SJSA1 (cell line): ENCODE results near the gene ZNF709. TPM values are rescaled to one million over a fixed set of nuclear protein-coding genes. Genes with fewer than 3 reads are reported as not detected.
"Not testable (repeated sequence)": the region's sequence is repeated elsewhere in the genome, so short reads cannot be mapped to it uniquely, and the experiment has no call there.

Experiments
- DNase-seq, 2 experiments: peaks; one replicate each; pipeline ENCODE4 v3.0.0-alpha.2; 2015 to 2020; ENCODE audit warnings: low spot score in 2 of 2, low read depth in 1 of 2
- H3K27ac ChIP-seq: fragments of 250-450 bp; sonication (Bioruptor Pico); 2 replicates; pipeline ENCODE4 v1.5.1; 2020; ENCODE audit warnings: mild to moderate bottlenecking, moderate library complexity
- H3K27me3 ChIP-seq: fragments of 250-450 bp; sonication (Bioruptor Pico); replicated peaks from 2 replicates; pipeline ENCODE4 v1.5.1; 2020; ENCODE audit warnings: mild to moderate bottlenecking, moderate library complexity
- H3K36me3 ChIP-seq: fragments of 250-450 bp; sonication (Bioruptor Pico); 2 replicates; pipeline ENCODE4 v1.5.1; 2020; ENCODE audit warnings: mild to moderate bottlenecking
- H3K4me1 ChIP-seq: fragments of 250-450 bp; sonication (Bioruptor Pico); replicated peaks from 2 replicates; pipeline ENCODE4 v1.6.1; 2021; ENCODE audit warnings: mild to moderate bottlenecking
- H3K4me3 ChIP-seq: fragments of 250-450 bp; sonication (Bioruptor Pico); 2 replicates; pipeline ENCODE4 v1.5.1; 2020; ENCODE audit warnings: mild to moderate bottlenecking
- H3K9me3 ChIP-seq: fragments of 250-450 bp; sonication (Bioruptor Pico); replicated peaks from 2 replicates; pipeline ENCODE4 v1.5.1; 2020; ENCODE audit warnings: mild to moderate bottlenecking
- total RNA-seq: library from RNA; depleted of rRNA; stranded (reverse); fragments of >200 nt; shearing (Covaris generic); gene quantifications from 2 replicates; pipeline ENCODE4 v1.2.3, GENCODE V29; 2014; rRNA removed

The ZNF709 gene
- total RNA-seq, result 0.97 TPM in 1 of 2 replicates, not detected in the other

DNA sequence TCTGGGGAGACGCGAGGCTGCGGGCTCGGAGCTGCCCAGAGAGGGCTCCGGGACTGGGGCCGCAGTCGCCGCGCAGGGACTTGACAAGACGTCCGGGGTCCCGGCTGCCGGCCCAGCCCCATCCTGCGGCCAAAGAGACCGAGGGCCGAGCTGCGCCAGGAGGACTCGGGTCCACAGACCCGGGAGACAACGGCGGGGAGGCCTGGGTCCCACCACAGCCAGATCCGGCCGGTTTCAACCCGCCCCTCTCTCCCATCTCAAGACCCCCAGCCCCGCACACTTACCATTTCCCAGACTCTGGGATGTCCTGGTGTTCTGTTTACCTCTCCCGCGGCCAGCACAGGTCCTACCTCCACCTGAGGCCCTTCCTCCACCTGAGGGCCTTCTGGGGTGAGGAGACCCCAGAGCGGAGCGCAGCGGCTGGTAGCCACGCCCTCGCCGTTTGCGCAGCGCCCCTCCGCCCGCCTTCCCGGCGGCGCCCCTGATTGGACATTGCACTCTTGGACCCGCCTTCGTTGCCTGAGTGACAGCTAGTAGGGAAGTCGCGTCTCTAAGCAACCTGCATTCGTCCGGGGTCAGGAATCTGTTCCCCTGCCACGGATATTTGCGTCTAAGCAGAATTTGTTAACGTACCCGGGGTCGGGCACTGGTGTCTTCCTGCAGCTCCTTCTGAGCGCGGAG, at the start of gene ZNF709:
Gene ZNF709, minus strand, starts transcription at position 446 of the 681 bp plus-strand sequence. Its CDS starts 159 bp downstream, at position 287.
- Histone ChIP-seq H3K4me3 (peak within 1 kb of the TSS; percentile 69), H3K27me3 (no peaks in the 10 kb centered on the region), H3K4me1 (no peaks in the 10 kb centered on the region; the same call in none of the 2 replicates), H3K9me3 (peaks cover 6% of the 10 kb centered on the region; the same call in 1 of the 2 replicates), H3K36me3 (peaks cover 5% of the 10 kb centered on the region), H3K27ac (0 out of 2 replicates have a peak within 1 kb of the TSS, but pooled peaks have one; percentile 9)
- peak; percentile 71 for DNase-seq

DNA sequence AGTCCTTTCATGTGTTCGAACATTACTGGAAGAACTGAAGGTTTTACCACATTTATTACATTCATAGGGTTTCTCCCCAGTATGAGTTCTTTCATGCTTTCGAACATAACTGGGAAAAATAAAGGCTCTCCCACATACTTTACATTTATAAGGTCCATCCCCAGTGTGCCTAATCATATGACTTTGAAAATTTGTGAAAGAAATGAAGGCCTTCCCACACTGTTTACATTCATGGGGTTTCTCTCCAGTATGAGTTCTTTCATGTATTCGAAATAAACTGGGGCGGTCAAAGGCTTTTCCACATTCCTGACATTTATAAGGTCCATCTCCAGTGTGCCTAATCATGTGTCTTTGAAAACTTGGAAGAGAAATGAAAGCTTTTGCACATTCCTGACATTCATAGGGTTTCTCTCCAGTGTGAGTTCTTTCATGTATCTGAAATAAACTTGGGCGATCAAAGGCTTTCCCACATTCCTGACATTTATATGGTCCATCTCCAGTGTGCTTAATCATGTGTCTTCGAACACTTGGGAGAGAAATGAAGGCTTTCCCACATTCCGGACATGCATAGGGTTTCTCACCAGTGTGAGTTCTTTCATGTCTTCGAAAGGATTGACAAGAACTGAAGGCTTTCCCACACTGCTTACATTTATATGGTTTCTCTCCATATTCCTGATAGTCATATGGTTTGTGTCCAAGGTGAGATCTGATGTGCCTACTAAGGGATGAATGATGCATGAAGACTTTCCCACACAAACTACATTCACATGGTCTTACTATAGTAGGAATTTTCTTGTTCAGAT, 42.6 kb upstream of the ZNF709 start:
- no peaks in the 10 kb centered on the region for H3K4me1 ChIP-seq
- no peaks in the 10 kb centered on the region for H3K27me3 ChIP-seq
- H3K4me3 ChIP-seq, result no peak overlapping the region
- no peak overlapping the region for H3K27ac ChIP-seq
- peaks cover 61% of the 10 kb centered on the region for H3K36me3 ChIP-seq
- peaks cover 71% of the 10 kb centered on the region for H3K9me3 ChIP-seq
- DNase-seq, result peak in 1 of 2 experiments; percentile 28

GRCh38 chr19:12526542-12526941, 41.9 kb upstream of the ZNF709 start:
- H3K4me3 ChIP-seq, result no peak overlapping the region
- H3K36me3 ChIP-seq, result peaks cover 61% of the 10 kb centered on the region
- H3K27ac ChIP-seq, result no peak overlapping the region
- H3K27me3 ChIP-seq, result no peaks in the 10 kb centered on the region
- DNase-seq, result no peak
- no peaks in the 10 kb centered on the region for H3K4me1 ChIP-seq
- H3K9me3 ChIP-seq, result peaks cover 74% of the 10 kb centered on the region

DNA sequence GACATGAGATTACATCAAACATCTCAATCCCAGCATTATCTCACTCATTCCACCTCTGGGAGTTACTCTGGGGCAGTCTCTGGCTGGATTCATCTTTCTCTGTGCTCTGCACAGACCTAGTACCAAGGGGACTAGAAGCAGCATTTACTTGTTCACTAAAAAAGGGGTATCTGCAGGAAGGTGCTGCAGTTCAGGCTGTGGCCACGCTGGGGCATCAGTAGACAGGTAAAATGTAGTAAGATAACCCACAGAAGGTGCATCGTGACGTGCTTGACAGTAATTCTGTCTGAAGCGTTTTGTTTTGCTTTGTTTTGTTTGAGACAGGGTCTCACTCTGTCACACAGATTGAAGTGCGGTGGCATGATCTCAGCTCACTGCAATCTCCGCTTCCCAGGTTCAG, 37.4 kb upstream of the ZNF709 start:
- Histone ChIP-seq H3K4me3 (no peak overlapping the region), H3K4me1 (no peaks in the 10 kb centered on the region), H3K36me3 (peaks cover 31% of the 10 kb centered on the region), H3K9me3 (peaks cover 56% of the 10 kb centered on the region), H3K27me3 (no peaks in the 10 kb centered on the region), H3K27ac (no peak overlapping the region)
- DNase-seq, result no peak

DNA sequence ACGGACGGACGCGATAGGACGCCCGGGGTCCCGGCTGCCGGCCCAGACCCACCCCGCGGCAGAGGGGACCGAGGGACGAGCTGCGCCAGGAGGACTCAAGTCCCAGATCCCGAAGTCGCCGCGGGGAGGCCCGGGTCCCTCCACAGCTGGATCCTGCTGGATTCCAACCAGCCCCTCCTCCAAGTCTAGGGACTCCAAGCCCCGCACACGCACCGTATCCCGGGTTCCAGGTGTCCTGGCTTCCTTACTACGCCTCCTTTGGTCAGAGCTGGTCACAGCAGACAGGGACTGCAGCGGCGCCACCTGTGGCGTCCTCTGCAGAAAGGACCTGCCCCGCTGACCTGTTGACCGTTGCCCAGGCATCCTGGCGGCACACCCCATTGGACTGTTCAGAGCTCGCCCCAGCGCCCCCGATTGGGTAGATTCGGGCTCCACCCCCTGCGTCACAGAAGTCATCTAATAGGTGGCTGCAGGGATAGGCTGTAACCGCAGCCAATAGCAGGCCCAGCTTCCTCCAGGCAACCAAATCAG, 29.0 kb upstream of the ZNF709 start:
- Histone ChIP-seq H3K9me3 (peaks cover 22% of the 10 kb centered on the region), H3K4me1 (no peaks in the 10 kb centered on the region), H3K27ac (no peak overlapping the region), H3K36me3 (no peaks in the 10 kb centered on the region), H3K27me3 (no peaks in the 10 kb centered on the region), H3K4me3 (no peak overlapping the region)
- no peak for DNase-seq

DNA sequence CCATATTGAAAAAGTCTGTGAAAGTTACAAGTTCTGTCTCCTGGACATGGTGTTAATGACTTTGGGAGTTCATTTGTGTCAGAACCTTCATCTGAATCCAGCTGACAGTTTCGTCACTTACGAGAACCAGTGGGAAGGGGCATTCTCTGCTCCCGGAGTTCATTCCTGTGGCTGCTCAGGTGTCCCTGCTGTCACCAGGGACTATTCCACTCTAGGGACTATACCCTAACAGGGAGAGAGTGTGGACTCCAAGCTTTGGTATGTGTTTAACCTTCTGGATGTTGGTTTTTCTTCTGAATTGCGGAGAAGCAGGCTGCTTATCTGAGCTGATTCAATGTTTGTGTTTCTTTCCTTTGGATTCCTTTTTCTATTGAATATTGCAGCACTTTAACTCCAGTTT, 12.4 kb upstream of the ZNF709 start:
- no peak overlapping the region for H3K4me3 ChIP-seq
- no peaks in the 10 kb centered on the region for H3K36me3 ChIP-seq
- H3K4me1 ChIP-seq, result peaks cover 6% of the 10 kb centered on the region; the same call in 1 of the 2 replicates
- H3K9me3 ChIP-seq, result peaks cover 2% of the 10 kb centered on the region; the same call in 1 of the 2 replicates
- H3K27me3 ChIP-seq, result no peaks in the 10 kb centered on the region
- H3K27ac ChIP-seq, result no peak overlapping the region
- DNase-seq, result no peak

- DNase-seq, result no peak
- no peak overlapping the region for H3K27ac ChIP-seq
Measured at GRCh38 chr19:12496480-12496879, 11.9 kb upstream of the ZNF709 start.

GRCh38 chr19:12495002-12495802, 10.6 kb upstream of the ZNF709 start:
- H3K36me3 ChIP-seq, result no peaks in the 10 kb centered on the region
- H3K4me1 ChIP-seq, result peaks cover 6% of the 10 kb centered on the region; the same call in 1 of the 2 replicates
- peaks cover 2% of the 10 kb centered on the region; the same call in 1 of the 2 replicates for H3K9me3 ChIP-seq
- H3K4me3 ChIP-seq, result peak overlapping the region; percentile 34
- no peaks in the 10 kb centered on the region for H3K27me3 ChIP-seq
- peak; percentile 44 to 58 for DNase-seq
- H3K27ac ChIP-seq, result 0 out of 2 replicates have a peak overlapping the region, but pooled peaks have one; percentile 14

More at GRCh38 chr19:12496480-12496879, 11.9 kb upstream of the ZNF709 start:
- Histone ChIP-seq H3K27me3 (no peaks in the 10 kb centered on the region), H3K4me1 (peaks cover 6% of the 10 kb centered on the region; the same call in 1 of the 2 replicates), H3K4me3 (no peak overlapping the region), H3K9me3 (peaks cover 2% of the 10 kb centered on the region; the same call in 1 of the 2 replicates), H3K36me3 (no peaks in the 10 kb centered on the region)

DNA sequence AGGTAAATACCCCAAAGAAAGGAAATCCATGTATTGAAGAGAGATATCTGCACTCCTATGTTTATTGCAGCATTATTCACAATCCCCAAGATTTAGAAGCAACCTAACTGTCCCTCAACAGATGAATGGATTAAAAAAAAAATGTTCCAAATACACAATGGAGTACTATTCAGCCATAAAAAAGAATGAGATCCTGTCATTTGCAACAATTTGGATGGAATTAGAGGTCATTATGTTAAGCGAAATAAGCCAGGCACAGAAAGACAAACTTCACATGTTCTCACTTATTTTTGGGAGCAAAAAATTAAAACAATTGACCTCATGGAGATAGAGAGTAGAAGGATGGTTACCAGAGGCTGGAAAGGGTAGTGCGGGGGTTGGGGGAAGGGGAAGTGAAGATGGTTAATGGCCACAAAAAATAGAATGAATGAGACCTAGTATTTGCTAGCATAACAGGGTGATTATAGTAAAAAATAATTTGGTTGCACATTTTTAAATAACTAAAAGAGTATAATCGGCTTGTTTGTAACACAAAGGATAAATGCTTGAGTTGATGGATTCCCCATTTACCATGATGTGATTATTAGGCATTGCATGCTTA, 9.7 kb upstream of the ZNF709 start:
- no peak overlapping the region for H3K4me3 ChIP-seq
- no peak for DNase-seq
- no peaks in the 10 kb centered on the region for H3K36me3 ChIP-seq
- H3K4me1 ChIP-seq, result peaks cover 6% of the 10 kb centered on the region; the same call in 1 of the 2 replicates
- H3K9me3 ChIP-seq, result peaks cover 2% of the 10 kb centered on the region; the same call in 1 of the 2 replicates
- H3K27me3 ChIP-seq, result no peaks in the 10 kb centered on the region
- H3K27ac ChIP-seq, result no peak overlapping the region

GRCh38 chr19:12486265-12486783, 1.7 kb upstream of the ZNF709 start:
- H3K4me3 ChIP-seq, H3K4me1 ChIP-seq, DNase-seq, H3K27ac ChIP-seq, H3K36me3 ChIP-seq, H3K9me3 ChIP-seq, H3K27me3 ChIP-seq: not testable (repeated sequence)

DNA sequence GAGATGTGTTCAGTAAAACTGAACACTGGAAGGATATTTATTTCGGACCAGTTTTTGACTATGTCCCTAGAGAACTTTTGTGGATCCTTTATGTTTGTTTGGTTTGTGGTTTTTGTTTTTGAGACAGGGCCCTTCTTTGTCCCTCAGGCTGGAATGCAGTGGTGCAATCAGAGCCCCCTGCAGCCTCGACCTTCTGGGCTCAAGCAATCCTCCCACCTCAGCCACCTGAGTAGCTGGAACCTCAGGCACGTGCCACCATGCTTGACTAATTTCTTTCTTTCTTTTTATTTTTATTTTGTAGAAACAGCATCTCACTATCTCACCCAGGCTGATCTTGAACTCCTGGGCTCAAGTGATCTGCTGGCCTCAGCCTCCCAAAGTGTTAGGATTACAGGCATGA, 955 bp upstream of the ZNF709 start:
- Histone ChIP-seq H3K4me3 (no peak overlapping the region), H3K36me3 (peaks cover 5% of the 10 kb centered on the region), H3K4me1 (no peaks in the 10 kb centered on the region; the same call in none of the 2 replicates), H3K9me3 (peaks cover 6% of the 10 kb centered on the region; the same call in 1 of the 2 replicates), H3K27me3 (no peaks in the 10 kb centered on the region), H3K27ac (no peak overlapping the region)
- DNase-seq, result no peak

- Histone ChIP-seq H3K27ac (no peak overlapping the region), H3K9me3 (peaks cover 6% of the 10 kb centered on the region; the same call in 1 of the 2 replicates), H3K27me3 (no peaks in the 10 kb centered on the region), H3K36me3 (peaks cover 5% of the 10 kb centered on the region), H3K4me3 (peak overlapping the region; percentile 69), H3K4me1 (no peaks in the 10 kb centered on the region; the same call in none of the 2 replicates)
- no peak for DNase-seq
Measured at GRCh38 chr19:12485052-12485416, 418 bp upstream of the ZNF709 start.
